Activated CD8-positive, alpha-beta memory T cell treated with anti-CD3 and anti-CD28 coated beads for 24 hours (primary cell): ENCODE results near the gene UBXN10.
"Not testable (repeated sequence)": the region's sequence is repeated elsewhere in the genome, so short reads cannot be mapped to it uniquely, and the experiment has no call there.

ENCODE experiments used
- DNase-seq: peaks from one replicate; pipeline ENCODE4 v3.0.0-alpha.2; 2020

The UBXN10 gene

DNA sequence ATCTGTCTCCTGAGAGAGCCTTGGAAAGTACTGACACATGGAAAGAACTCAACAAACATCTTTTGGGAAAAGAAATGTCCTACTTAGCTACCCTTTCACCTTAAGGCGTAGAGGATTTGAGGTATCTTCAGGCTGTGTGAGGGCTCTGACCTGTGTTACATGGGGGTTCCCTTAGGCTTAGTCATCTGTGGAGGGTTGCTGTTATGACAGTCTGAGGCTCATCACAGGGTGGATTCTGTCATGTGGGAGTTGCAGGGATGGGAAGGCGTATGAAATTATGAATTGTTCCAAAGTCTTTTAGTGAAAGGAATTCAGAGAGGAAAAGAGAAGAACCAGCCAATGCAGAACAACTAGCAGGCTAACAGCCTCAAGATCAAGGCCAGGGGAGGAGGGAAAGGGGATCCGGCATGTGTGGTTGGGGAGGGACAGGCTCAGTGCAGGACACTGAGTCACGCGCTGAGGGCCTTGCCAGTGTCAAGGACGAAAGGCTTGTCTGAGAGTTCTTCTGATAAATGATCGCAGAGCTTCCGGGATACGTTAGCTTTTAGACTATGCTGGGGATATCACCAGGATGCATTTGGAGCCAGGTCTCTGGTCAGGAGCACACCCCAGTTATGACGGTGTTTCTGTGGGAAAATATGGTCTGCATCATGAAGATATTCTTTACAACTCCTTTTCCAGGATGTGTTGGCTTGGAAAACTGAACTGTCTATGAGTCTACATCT, 25.0 kb downstream of the UBXN10 start:
- DNase-seq: no peak

DNA sequence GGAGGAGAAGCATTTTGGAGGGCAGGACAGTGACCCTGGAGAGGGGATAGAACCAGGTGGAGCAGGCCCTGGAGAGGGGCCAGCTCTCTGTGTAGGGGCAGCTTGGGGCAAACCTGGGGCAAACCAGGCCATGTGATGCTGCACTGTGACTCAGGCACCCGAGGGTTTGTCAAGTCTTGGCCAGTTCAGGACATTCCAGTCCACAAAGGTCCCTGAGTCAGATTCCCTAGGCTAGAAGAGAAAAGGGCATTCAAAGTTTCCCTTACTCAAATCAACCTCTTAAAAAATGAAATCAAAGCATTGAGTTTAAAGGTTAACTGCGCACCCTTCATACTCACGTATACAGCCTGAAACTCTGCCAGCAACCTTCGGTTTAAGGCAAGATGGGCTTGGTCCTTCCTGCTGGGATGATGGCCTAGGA, 25.6 kb downstream of the UBXN10 start:
- no peak for DNase-seq

DNA sequence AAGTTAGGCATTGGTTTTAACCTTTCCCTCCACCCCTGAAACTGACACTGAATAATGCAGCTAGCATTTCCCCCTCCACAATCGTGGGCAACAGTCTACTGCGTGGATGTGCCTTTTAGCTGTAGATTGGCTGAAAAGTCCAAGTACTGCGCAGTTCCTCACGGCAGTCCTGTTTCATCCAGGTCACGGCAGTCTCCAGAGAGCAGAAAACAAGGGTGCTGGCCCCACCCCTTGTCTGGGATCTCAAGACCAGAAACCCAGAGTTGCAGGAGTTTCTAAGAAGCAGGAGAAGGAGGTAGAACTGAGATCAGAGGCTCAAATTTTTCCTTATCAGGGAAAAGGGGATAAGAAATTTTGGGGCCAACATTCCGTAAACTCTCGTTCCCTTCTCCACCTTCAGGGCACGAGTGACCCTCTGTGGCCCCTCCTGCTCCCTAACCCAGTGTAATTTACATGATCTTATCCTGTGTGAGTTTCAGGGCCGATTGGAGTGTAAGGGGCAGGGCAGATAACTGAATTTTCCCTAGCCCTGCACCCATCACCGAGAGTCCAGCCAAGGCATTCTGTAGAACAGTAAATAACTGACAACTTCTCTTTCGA, 26.3 kb downstream of the UBXN10 start:
- no peak for DNase-seq

DNA sequence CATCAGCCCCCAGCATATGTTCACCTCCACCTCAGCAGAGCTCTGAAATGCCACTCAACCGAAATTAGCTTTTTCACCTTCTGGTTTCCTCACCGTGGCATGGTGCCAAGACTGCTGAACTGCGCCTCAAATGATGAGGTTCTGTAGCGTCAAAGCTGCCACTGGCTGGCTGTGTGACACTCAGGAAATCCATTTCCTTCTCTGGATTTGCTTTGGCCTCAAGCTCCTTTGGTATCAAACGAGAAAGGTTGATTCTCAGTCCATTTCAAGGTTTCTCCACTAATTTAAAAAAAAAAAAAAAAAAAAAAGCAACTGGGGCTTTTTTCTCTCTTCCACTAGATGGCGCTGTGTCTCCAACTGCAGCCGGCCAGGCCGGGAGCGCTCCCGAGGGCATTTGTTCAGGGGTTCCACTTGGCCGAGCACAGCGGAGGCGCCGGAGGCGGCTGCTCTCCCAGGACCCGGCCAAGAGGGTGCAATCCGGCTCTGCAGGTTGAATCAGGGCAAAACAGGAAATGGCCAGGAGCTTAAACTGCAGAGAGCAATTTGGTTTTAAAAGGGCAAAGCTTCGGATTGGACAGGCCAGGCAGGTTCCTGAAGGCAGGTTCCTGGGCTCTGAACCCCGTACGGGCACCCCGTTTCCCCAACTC, 26.9 kb downstream of the UBXN10 start:
- DNase-seq: peak; percentile 78

DNA sequence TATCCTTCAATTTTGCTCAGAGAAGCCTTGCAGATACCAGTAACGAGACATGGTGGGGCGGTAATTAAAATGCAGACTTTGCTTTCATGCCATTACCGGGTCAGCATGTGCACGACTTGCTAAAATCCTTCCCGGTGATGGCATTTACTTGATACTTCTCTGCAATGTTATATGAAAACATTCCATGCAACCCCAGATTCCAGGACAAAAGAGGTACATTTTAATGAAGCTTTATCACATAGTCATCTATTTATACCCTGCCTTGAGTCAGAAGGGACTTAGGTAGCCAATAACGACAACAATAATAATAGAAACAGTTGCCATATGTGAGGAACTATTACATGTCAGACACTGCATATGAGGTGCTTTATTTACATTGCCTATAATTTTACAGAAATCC, 29.8 kb downstream of the UBXN10 start:
- no peak for DNase-seq

DNA sequence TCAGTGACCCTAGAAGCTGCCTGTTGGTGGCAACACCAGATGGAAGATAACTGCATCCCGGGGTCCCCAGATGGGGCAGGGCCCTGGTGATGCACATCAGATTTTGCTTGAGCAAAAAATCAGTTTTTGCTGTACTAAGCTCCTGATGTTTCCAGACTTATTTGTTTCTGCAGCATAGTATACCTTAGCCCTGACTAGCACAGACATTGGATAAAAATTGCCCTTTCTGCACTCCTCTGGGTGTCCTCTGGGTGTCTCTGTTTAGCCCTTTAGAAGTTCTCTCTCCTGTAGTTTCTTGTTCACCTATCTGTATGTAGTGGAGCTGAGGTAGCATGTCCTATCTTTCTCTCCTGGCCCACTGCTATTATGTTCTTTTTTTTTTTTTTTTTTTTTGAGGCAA, 30.7 kb downstream of the UBXN10 start:
- DNase-seq: no peak

DNA sequence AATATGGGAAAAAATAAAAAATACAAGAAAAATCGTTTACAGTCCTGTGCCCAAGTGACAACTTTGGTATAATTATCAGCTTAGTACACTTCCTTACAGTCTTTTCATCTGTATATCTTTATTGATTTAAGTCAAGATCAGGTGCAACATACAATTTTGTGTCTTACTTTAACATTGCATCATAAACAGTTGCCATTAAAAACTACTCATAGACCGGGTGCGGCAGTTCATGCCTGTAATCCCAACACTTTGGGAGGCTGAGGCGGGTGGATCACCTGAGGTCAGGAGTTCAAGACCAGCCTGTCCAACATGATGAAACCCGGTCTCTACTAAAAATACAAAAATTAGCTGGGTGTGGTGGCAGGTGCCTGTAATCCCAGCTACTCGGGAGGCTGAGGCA, 33.2 kb downstream of the UBXN10 start:
- not testable (repeated sequence) for DNase-seq

DNA sequence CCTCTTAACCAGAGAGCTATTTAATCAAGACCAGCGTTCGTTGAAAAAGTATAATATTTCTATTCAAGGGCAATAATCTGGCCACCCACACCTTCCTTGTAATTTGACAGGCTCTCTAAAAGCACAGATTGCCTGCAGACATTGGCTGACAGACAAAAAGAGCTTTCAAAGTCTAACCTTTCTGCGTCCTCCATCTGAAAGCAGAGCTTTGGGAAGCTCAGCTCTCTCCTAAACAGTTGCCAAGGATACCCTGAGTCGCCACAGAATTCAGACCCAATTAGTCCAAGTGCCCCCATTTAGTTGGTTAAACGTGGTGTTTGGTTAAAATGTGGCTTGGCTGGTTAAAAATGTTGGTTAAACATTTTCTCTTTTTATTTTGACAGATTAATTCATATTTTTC, 34.1 kb downstream of the UBXN10 start:
- no peak for DNase-seq

DNA sequence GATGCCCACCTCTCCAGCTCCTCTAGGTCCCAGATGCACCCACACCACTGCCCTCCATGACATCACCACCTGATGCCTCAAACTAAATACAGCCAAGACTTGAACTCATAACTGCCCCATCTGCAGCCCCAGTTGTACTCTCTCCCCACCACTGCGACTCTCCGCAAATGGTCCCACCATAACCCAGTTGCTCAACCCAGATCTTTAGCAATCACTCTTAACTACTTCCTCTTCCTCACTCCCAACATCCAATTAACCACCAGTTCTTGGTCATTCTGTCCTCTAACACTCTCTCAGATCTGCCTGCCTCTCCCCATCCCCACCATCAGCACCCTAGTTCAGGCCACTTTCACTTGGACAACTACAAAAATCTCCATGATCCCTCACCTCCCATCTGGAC, 37.2 kb downstream of the UBXN10 start:
- no peak for DNase-seq

DNA sequence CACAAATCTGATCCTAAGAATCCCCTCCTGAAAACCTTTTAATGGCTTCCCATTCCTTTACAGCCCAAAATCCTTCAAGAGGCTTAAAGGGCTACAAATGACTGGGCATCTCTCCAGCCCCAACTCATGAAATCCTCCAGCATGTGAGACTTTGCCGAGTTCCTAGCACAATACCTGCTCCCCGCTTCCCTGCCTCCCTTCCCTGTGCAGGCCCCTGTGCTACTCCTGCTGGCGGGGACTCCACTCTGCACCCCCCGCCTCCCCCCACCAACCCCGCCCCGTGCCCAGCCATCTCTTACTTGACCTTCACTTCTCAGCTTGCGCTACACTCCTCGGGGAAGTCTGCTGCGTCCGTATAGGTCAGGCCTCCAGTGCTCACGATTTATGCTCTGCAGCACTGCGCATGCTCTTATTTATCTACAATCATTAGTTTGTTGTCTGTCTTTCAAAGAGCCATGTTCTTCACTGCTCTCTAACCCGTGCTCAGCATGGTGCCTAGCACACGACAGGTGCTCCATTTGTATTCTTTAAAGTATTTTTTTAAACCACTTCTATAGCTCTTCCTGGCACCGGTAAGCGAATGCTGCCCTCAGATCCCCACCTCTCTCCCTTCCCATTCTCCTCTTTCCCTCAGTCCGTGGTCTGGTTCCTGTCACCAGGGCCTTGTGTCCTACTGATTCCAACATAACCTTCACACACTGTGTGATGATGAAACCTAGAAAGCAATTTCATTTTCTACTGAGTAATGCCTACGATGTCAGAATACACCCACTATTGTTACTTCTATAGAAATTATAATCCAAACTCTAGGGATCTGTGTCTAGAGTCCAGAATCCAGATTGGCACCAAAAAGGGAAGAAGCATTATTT, 37.9 kb downstream of the UBXN10 start:
- no peak for DNase-seq

DNA sequence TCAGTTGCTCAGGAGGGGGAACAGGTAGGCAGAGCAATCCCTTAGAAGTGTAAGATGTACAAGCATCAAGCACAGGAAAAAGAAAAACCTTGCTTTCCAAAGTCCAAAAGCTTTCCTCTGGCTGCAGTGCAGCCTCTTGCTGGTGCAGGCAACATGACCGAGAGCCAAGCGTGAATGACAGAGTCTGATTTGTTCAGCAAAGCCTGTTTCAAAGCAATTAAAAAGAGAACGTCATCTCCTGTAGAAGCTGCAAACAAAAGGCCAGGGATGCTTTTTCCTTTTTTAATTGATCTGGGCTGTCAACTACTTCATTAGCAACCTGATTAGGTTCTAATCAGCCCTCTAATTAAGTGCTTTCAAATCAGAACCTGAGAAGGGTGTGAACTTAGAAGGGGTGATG, 38.6 kb downstream of the UBXN10 start:
- DNase-seq: no peak

DNA sequence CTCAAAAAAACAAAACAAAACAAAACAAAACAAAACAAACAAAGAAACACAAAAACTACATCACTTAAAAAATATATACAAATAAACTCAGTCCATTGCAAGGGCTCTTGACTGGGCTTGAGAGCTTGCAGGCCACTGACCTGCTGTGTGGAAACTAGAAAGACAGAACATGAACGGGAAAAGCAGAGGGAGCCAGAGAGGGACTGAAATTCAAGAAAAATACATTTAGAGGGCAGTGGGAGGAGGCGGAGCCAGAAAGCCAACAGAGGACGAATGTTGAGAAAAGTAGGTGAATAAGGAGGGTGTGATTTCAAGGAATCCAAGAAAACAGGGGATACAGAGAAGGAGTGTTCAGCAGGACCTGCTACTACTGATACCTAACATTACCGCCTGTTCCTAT, 41.8 kb downstream of the UBXN10 start:
- no peak for DNase-seq

DNA sequence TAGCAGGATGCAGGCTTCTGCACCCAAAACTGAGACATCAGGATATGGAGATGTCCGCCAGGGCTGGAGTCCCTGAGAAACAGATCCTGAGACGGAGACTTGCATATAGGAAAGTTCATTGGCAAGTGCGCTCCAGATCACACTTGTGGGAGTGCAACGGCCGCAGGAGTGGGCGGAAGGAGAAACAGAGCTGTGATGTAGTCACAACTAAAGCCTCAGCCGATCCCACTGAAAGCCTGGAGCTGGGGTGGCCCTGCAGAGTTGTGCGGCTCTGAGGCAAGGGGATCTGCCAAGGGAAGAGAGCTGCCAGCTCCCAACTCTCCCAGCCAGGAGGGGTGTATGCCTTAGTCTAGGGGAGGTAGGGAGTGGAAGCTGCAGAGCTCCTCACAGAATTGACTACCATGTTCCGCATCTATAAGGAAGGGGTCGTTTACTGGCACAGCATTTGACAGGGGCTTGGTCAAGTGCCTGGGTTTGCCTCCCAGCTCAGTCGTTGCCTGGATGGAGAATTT, 42.5 kb downstream of the UBXN10 start:
- no peak for DNase-seq

DNA sequence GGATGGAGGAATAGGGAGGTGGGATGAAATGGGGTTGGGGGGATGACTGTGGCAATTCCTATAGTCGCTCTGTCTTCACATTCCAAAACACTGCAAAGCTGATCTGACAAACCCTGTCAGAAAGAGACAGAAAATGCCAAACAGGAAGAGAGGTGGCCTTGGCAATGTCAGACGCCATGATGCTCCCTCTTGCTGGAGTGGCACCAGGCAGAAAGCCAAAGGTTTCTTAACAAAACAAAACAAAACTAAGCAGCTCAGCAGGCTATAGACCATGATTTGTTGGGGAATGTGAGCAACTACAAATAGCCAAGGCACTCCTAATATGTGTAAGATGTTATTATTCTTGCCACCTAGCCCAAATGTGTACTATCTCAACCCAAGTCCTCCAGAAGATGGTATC, 43.3 kb downstream of the UBXN10 start:
- DNase-seq: no peak

DNA sequence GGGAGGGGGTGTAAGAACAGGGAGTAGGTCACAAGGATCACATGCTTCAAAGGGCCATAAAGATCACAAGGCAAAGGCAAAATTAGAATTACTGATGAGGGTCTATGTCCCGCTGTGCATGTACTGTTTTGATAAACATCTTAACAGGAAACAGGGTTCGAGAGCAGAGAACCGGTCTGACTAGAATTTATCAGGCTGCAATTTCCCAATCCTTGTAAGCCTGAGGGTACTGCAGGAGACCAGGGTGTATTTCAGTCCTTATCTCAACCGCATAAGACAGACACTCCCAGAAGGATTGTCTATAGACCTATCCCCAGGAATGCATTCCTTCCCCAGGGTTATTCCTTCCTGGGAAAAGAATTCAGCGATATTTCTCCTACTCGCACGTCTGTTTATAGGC, 46.7 kb downstream of the UBXN10 start:
- not testable (repeated sequence) for DNase-seq

DNA sequence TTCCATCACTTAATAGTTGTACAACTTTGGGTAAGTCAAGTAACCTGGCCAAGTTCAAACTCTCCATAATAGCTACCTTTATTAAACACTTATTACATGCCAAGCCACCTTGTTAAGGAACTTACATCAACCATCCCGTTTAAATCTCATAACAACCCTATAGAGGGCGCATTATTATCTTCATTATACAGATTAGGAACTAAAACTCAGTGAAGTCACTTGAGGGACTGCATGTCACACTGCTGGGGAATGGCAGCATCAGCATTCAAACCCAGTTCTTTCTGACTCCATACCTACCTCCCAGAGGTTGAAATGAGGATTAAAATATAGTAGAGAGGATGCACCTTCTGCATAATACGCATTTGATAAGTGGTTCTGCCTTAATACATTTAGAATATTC, 47.5 kb downstream of the UBXN10 start:
- DNase-seq: no peak

DNA sequence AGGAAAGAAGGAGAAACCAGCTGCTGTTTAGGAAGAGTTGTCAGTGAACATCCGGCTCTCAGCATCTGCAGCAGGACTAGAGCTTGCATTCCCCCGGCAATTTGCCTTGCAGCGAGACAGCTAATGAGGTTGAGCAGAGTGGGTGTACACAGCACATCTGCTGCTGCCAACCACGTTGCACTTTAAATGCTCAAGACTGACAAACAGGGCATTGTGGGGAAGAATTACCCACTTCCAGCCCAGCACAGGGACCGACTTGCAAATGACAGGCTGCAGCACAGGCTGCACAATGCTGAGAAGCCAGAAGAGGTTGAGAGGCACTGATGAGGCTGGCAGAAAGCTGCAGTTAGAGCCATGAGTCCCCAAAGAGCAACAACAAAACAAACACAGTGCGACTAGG, 48.0 kb downstream of the UBXN10 start:
- DNase-seq: no peak

DNA sequence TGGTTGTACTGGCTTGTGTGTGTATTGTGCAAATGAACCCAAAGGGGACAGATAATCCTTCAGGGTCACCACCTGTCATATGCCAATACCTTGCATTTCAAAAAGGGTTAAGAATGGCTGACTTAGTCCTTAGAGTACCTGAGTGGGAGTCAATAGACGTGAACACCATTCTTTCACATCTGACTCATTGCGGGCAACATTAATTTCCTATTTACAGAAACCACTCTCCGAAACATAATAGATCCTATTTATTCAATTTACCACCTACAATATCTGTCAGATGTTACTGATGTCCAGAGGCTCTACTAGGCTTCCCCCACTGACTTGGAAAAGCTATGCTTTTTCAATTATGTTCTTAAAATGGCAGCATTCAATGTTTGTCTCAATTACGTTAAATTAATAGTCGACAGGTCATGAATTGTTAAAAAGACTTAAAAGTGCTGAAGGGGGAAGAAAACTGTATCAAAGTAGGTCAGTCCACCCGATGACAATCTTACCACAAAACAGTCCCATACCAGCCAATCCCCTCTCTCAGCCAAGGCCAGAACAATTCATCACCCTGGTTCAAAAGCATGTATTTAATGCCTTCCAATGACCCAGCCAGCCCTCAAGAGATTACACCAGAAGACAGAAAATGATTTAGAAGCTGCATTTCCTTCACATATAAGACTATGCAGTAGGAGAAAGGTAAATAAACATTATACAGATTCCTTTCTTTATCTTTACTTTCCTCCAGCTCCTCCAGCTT, 49.1 kb downstream of the UBXN10 start:
- DNase-seq: no peak

DNA sequence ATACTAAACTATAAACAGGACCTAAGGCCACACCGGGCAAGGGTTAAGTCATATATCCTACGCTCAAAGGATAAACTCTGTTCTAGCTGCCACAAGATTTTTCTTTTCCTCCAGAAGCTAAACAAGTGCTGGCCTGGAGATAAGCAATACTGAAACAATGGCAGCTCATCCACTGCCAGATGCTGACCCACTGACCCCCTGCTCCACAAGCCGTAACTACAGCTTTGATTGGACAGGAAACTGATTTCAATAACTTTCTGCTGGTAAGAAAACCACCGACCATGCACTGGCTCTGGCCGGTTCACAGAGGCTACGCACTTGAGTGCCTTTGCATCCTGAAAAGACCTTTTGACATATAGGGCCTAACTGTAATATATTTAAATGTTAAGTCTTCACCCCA, 51.8 kb downstream of the UBXN10 start:
- DNase-seq: no peak

DNA sequence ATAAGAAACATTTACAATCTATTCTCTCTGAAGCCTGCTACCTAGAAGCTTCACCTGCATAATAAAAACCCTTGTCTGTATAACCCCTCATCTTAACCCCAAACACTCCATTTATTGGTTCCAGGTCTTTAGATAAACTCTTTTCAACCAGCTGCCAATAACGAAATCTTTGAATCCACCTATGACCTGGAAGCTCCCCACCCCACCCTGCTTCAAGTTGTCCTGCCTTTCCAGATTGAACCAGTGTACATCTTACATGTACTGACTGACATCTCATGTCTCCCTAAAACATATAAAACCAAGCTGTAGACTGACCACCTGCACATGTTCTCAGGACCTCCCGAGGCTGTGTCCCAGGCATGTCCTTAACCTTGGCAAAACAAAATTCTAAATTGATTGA, 54.1 kb downstream of the UBXN10 start:
- no peak for DNase-seq

DNA sequence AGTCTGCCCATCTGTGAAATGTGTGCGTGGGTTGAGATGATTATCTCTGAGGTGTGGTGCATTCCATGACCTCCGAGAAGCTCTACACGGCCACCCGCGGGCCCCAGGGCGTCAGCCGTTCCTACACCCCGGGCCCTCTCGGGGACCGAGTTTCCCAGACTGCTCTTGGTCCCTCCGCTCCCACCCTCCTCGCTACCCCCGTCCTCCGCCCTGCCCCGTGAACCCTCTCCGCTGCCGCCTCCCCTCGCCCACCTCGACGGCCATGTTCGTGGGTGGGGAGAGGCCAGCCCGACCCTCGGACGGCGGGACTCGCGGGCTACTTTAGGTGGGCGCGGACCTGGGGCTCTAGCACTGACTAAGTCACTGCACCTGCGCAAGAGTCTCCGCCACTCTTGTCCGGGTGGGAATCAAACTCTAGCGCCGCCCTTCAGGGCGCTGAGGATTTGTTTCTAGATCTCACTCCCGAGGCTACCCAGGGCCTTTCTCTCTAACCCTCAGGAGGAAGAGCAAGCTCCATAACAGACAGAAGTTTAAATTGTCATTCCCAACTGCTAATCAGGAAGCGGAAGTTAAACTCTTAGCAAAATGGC, 57.1 kb downstream of the UBXN10 start:
- no peak for DNase-seq
